DND-41 (cell line): ENCODE results near the gene DBP.

Experiments used
- EZH2 ChIP-seq: IDR thresholded peaks from 3 replicates; pipeline ENCODE4 v1.6.1; 2012; ENCODE audit warnings: borderline replicate concordance, low read depth, mild to moderate bottlenecking, moderate library complexity, low read length, inconsistent platforms; ENCODE audit not compliant: severe bottlenecking
- TF ChIP-seq, protein P1 (sequence below): IDR thresholded peaks from 2 replicates; pipeline ENCODE4 v1.5.1; 2012; ENCODE audit warnings: borderline replicate concordance, low read length, moderate library complexity, mild to moderate bottlenecking; ENCODE audit not compliant: poor library complexity, severe bottlenecking; ENCODE audit errors: extremely low read depth

DNA sequence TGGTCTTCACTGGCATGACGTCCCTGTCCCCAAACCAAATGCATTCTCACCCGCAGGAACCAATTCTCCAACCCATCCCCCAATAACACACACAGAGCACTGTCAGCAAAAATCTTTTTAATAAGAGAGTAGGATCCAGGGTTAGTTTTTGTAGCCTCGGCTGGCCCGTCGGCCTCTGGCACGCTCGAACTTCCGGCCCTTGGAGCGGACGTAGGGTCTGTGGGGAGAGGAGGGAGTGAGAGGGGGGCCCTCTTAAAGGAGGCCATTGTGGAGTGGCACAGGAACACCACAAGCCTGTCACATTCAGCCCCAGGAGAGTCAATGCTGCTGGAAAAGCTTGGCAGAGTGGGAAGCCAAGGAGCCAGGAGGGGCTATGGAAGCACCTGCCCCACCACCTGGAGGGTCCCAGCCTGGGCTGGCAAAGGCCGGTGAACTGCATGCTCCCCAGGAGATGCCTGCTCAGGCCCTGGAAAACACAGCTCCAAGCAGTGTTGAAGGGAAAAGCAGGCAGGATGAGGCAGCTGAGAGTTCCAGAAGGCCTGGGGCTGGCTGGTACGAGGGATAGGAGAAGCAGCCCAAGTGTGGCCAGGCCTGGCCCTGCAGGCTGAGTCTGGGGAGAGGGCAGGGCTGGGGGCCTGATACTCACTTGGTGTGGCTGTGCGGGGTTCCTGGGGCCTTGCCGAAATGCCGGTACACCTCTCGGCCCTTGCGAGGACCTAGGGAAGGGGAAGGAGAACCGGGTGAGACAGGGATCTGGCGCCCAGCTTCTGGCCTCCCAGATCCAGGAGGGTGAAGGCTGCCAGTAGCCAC is 21.7 kb downstream of the DBP start:
- TF ChIP-seq, protein P1, sequence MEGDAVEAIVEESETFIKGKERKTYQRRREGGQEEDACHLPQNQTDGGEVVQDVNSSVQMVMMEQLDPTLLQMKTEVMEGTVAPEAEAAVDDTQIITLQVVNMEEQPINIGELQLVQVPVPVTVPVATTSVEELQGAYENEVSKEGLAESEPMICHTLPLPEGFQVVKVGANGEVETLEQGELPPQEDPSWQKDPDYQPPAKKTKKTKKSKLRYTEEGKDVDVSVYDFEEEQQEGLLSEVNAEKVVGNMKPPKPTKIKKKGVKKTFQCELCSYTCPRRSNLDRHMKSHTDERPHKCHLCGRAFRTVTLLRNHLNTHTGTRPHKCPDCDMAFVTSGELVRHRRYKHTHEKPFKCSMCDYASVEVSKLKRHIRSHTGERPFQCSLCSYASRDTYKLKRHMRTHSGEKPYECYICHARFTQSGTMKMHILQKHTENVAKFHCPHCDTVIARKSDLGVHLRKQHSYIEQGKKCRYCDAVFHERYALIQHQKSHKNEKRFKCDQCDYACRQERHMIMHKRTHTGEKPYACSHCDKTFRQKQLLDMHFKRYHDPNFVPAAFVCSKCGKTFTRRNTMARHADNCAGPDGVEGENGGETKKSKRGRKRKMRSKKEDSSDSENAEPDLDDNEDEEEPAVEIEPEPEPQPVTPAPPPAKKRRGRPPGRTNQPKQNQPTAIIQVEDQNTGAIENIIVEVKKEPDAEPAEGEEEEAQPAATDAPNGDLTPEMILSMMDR = no peak
- no peak for TF ChIP-seq EZH2
